Sigmoid colon (tissue), 7 donors: ENCODE results near the gene USP16. TPM values are rescaled to one million over a fixed set of nuclear protein-coding genes. Genes with fewer than 3 reads are reported as not detected.
A peak's percentile ranks its signal among the peaks of the same experiment; 100 is the strongest.

Experiments used
- DNase-seq: peaks from one replicate; pipeline ENCODE4 v3.0.0-alpha.2; 2019
- H3K27ac ChIP-seq, 4 donors: fragments of 200-600 bp; sonication (generic); one replicate each; pipeline ENCODE4 v1.5.1; 2016 to 2019; ENCODE audit warnings: mild to moderate bottlenecking in 1 of 4
- H3K27me3 ChIP-seq, 3 donors: fragments of 200-600 bp; sonication (generic); one replicate each; pipeline ENCODE4 v1.5.1; 2019; ENCODE audit warnings: mild to moderate bottlenecking in 1 of 3
- H3K36me3 ChIP-seq, 4 donors: fragments of 200-600 bp; sonication (generic); one replicate each; pipeline ENCODE4 v1.5.1; 2016 to 2019
- H3K4me1 ChIP-seq, 4 donors: fragments of 200-600 bp; sonication (generic); one replicate each; pipeline ENCODE4 v1.5.1; 2017 to 2019
- H3K4me3 ChIP-seq, 4 donors: fragments of 200-600 bp; sonication (generic); one replicate each; pipeline ENCODE4 v1.5.1; 2017 to 2019; ENCODE audit warnings: mild to moderate bottlenecking in 2 of 4, moderate library complexity in 1 of 4
- H3K9me3 ChIP-seq, 4 donors: fragments of 200-600 bp in 3 of 4; sonication (generic) in 3 of 4; one replicate each; pipeline versions ENCODE4 v1.5.1 to v1.6.1; 2013 to 2019
- EP300 ChIP-seq, 4 donors: sonication (generic); formaldehyde crosslinking; IDR thresholded peaks; one replicate each; pipeline ENCODE4 v1.6.1; 2017; ENCODE audit warnings: antibody characterized with exemption in 4 of 4
- POLR2A ChIP-seq, 2 donors: fragments of 450-650 bp; IDR thresholded peaks; one replicate each; pipeline ENCODE4 v1.6.1; 2016; ENCODE audit warnings: antibody characterized with exemption in 2 of 2, mild to moderate bottlenecking in 2 of 2, moderate library complexity in 2 of 2
- POLR2AphosphoS5 ChIP-seq, 4 donors: sonication (generic); formaldehyde crosslinking; IDR thresholded peaks; one replicate each; pipeline ENCODE4 v1.6.1; 2017; ENCODE audit warnings: antibody characterized with exemption in 4 of 4
- WGBS, 2 donors: extraction: QIAGEN DNeasy Blood & Tissue Kit; methylation state at CpG; one replicate each; pipeline ENCODE4 v1.1.7; 2013; 5-methylcytosine and 5-hydroxymethylcytosine counted together
- intact Hi-C: fragments of 100-400 bp; cut with DNase I; formaldehyde crosslinking; loops from one replicate; pipeline ENCODE4 v1.15.1; 2023
- polyA plus RNA-seq, 3 donors: library from polyadenylated mRNA; stranded (reverse); fragments of 200-250 nt; gene quantifications; one replicate each; pipeline ENCODE4 v1.2.3, GENCODE V29; 2013
- total RNA-seq, 4 donors: library from RNA; depleted of rRNA; stranded (reverse); fragments of >200 nt; gene quantifications; one replicate each; pipeline ENCODE4 v1.1.0, GENCODE V29; 2016
- TF ChIP-seq, protein P1 (sequence below), 4 experiments: fragments of 450-650 bp in 3 of 4; fragments of 200-600 bp in 1 of 4; IDR thresholded peaks; one replicate each; pipeline ENCODE4 v1.5.1; 2016 to 2019; ENCODE audit warnings: antibody characterized with exemption in 4 of 4, mild to moderate bottlenecking in 3 of 4, moderate library complexity in 2 of 4
- donor health status: healthy with polysubstance abuse.
- donor health status: Bipolar disorder and iron deficiency.
- donor health status: healthy.

Gene USP16
- total and polyA plus RNA-seq, 7 donors, result 25.3 to 53.5 (median 37.8) TPM

DNA sequence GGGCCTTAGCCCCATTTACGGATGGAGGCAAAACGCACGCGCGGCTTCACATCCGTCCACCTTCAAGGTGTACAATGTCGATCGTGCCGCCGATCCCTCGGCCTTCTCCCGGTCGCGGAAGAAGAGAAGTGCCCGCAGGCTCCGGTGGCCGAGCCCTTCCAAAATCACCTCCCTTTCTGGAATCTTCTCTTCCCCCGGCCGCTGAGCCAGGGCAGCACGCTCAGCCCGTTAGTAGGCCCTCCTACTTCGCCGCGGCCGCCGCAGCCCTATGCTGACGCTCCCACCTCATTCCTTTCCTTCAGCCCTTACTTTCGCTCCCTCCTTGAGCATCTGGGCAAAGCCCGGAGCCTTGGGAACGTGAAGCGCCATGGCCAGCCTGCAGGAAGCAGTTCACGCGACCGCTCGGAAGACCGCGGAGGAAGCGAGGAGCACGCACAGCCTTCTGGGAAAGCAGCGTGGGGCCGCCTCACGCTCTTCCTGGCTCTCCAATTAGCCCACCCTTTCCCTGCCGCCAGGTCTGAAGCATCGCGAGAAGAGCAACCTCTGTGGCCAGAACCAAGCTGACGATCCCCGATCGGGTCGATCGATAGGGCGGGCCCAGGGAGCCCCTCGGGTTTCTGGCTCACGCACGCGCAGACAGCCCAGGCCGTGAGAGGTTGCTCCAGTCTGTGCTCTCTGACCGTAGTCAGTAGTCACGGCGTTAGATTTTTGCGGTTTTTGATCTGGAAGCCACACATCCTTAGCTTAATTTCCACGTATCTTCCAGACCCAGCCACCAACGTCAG, 48.9 kb downstream of the USP16 start, which contains the start of gene CCT8:
TSS of gene CCT8 (minus strand) at position 427 of the 785 bp plus-strand sequence. CDS start at position 369, 58 bp downstream.
- no peaks in the 10 kb centered on the region for H3K27me3 ChIP-seq
- intact Hi-C loops, result loop anchor here (5.0 kb wide), 3 partner anchors 46 to 229 kb away; partner anchors contain the start of gene LTN1
- peak within 1 kb of the TSS; percentile 90 to 99 (median 92) for H3K4me3 ChIP-seq
- H3K9me3 ChIP-seq, result no peaks in the 10 kb centered on the region
- WGBS, 2 donors, result 0 to 1% methylated on average over 62 of the region's 62 CpGs
- peak; percentile 99 for DNase-seq
- TF ChIP-seq EP300 (IDR thresholded peaks at IDR 0.05), result peak in 1 of 4 donors; percentile 66
- TF ChIP-seq, protein P1, sequence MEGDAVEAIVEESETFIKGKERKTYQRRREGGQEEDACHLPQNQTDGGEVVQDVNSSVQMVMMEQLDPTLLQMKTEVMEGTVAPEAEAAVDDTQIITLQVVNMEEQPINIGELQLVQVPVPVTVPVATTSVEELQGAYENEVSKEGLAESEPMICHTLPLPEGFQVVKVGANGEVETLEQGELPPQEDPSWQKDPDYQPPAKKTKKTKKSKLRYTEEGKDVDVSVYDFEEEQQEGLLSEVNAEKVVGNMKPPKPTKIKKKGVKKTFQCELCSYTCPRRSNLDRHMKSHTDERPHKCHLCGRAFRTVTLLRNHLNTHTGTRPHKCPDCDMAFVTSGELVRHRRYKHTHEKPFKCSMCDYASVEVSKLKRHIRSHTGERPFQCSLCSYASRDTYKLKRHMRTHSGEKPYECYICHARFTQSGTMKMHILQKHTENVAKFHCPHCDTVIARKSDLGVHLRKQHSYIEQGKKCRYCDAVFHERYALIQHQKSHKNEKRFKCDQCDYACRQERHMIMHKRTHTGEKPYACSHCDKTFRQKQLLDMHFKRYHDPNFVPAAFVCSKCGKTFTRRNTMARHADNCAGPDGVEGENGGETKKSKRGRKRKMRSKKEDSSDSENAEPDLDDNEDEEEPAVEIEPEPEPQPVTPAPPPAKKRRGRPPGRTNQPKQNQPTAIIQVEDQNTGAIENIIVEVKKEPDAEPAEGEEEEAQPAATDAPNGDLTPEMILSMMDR (IDR thresholded peaks at IDR 0.05), result no peak
- peak; percentile 86 to 96 (median 96) for TF ChIP-seq POLR2AphosphoS5 (IDR thresholded peaks at IDR 0.05)
- peak; percentile 77 to 80 for TF ChIP-seq POLR2A (IDR thresholded peaks at IDR 0.05)
- peaks cover 0 to 34% (median 27%) of the 10 kb centered on the region in 4 donors for H3K4me1 ChIP-seq
- H3K36me3 ChIP-seq, result peaks cover 0 to 18% (median 0%) of the 10 kb centered on the region in 4 donors
- H3K27ac ChIP-seq, result peak within 1 kb of the TSS; percentile 92 to 95 (median 93)

DNA sequence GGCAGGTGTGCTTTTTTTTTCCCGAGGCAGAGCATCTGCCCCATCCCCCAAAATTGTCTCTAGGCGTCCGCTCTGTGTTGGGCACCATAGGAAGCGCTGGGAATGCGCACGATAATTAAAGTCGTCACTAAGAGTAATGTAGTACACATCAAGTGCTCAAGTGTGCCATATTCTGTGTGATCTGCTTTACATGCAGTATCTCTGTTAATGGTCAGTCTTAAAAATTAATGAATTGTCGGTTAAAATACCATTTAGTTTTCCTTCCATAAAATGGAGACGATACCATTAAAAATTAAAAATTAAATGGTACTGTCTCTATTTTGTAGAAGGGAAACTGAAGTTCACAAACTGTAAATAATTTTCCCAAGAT, 49.5 kb downstream of the USP16 start:
- 4 to 10% methylated on average over 9 of the region's 9 CpGs for WGBS, 2 donors
- no peaks in the 10 kb centered on the region for H3K9me3 ChIP-seq
- H3K27ac ChIP-seq, result peak overlapping the region; percentile 92 to 95 (median 93)
- H3K4me1 ChIP-seq, result peaks cover 0 to 34% (median 27%) of the 10 kb centered on the region in 4 donors
- peak overlapping the region; percentile 90 to 99 (median 92) for H3K4me3 ChIP-seq
- DNase-seq, result no peak
- TF ChIP-seq POLR2A (IDR thresholded peaks at IDR 0.05) (no peak), POLR2AphosphoS5 (IDR thresholded peaks at IDR 0.05) (no peak), EP300 (IDR thresholded peaks at IDR 0.05) (no peak)
- TF ChIP-seq, protein P1 (IDR thresholded peaks at IDR 0.05), result no peak
- intact Hi-C loops, result loop anchor here (5.0 kb wide), 3 partner anchors 47 to 228 kb away; partner anchors contain the start of gene LTN1
- no peaks in the 10 kb centered on the region for H3K27me3 ChIP-seq
- peaks cover 0 to 12% (median 0%) of the 10 kb centered on the region in 4 donors for H3K36me3 ChIP-seq

DNA sequence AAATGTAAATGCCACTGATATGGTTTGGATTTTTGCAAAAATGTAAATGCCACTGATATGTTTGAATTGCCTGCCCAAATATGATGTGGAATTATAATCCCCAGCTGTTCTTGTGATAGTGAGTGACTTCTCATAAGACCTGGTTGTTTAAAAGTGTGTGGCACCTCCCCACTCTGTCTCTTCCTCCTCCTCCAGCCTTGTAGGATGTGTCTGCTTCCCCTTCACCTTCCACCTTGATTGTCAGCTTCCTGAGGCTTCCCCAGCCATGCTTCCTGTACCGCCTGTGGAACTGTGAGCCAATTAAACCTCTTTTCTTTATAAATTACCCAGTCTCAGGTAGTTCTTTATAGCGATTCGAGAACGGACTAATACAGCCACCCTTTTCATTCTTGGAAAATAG, 50.3 kb downstream of the USP16 start:
- DNase-seq, result no peak
- intact Hi-C loops, result loop anchor here (5.0 kb wide), 3 partner anchors 47 to 228 kb away; partner anchors contain the start of gene LTN1
- peak overlapping the region in 2 of 4 donors; percentile 92 to 95 for H3K27ac ChIP-seq
- H3K4me1 ChIP-seq, result peaks cover 0 to 34% (median 27%) of the 10 kb centered on the region in 4 donors
- WGBS, 2 donors, result 92 to 97% methylated on average over 4 of the region's 4 CpGs
- H3K9me3 ChIP-seq, result no peaks in the 10 kb centered on the region
- peaks cover 0 to 4% (median 0%) of the 10 kb centered on the region in 4 donors for H3K36me3 ChIP-seq
- no peak for TF ChIP-seq POLR2AphosphoS5 (IDR thresholded peaks at IDR 0.05)
- TF ChIP-seq, protein P1 (IDR thresholded peaks at IDR 0.05), result no peak
- no peak overlapping the region for H3K4me3 ChIP-seq
- H3K27me3 ChIP-seq, result no peaks in the 10 kb centered on the region

DNA sequence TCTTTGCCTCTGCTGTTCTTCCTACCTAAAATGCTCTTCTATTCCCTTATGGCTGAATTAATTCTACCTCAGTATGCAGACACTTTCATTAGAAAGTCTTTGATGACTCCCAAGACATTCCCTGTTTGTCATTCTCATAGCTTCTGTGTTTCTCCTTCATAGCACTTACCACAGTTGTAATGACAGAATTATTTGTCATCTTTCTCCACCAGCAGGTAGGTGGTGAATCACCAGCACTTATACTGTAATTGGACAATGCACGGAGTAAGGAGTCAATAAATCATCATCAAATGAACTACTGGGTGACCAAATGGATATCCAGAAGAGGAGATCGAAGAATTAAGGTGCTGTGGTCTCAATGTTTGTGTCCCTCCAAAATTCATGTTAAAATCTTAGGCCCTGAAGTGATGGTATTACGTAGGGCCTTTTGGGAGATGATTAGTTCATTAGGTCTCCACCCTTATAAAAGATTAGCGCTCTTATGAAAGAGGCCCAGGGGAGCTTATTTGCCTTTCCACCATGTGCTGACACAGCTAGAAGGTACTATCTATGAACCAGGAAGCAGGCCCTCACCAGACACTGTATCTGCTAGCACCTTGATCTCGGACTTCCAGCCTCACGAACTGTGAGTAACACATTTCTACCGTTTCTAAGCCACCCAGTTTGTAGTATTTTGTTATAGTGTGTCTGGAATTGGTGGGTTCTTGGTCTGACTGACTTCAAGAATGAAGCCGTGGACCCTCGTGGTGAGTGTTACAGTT, 51.4 kb downstream of the USP16 start:
- WGBS, 2 donors, result 92 to 96% methylated on average over 9 of the region's 9 CpGs
- TF ChIP-seq EP300 (IDR thresholded peaks at IDR 0.05) (no peak), POLR2AphosphoS5 (IDR thresholded peaks at IDR 0.05) (no peak), POLR2A (IDR thresholded peaks at IDR 0.05) (no peak)
- TF ChIP-seq, protein P1 (IDR thresholded peaks at IDR 0.05), result no peak
- H3K27me3 ChIP-seq, result no peaks in the 10 kb centered on the region
- H3K36me3 ChIP-seq, result no peaks in the 10 kb centered on the region
- DNase-seq, result no peak
- intact Hi-C loops, result no loop called here
- H3K4me1 ChIP-seq, result peaks cover 0 to 25% (median 22%) of the 10 kb centered on the region in 4 donors
- peak overlapping the region in 3 of 4 donors; percentile 58 to 67 (median 63) for H3K4me3 ChIP-seq
- H3K27ac ChIP-seq, result peak overlapping the region; percentile 86 to 95 (median 89)
- H3K9me3 ChIP-seq, result no peaks in the 10 kb centered on the region
